Measurements from ENCODE around the gene OGA.

Gene OGA

GRCh38 chr10:101782811-101783735 lies 35.2 kb downstream of the OGA start, which contains the start of gene NPM3:
NPM3 (minus strand) TSS chr10:101783446; CDS start chr10:101783390, 56 bp downstream.
- Histone ChIP-seq H3K27me3 (ENCODE audit: control insufficient read depth, insufficient read depth, low read length) (peaks cover 9% of the 10 kb centered on the region), H3K9ac (ENCODE audit: low read length) (peak within 1 kb of the TSS; percentile 19), H3K4me3 (ENCODE audit: low read length) (peak within 1 kb of the TSS; percentile 75), H3K4me1 (ENCODE audit: control insufficient read depth, insufficient read depth, low read length) (peaks cover 9% of the 10 kb centered on the region), H3K27ac (ENCODE audit: low read depth, low read length) (peak within 1 kb of the TSS; percentile 4), H3K36me3 (ENCODE audit: control insufficient read depth, insufficient read depth, low read length) (peaks cover 11% of the 10 kb centered on the region)

- Histone ChIP-seq H3K4me3 (ENCODE audit: low read length) (peak overlapping the region; percentile 75), H3K27me3 (ENCODE audit: control insufficient read depth, insufficient read depth, low read length) (peaks cover 13% of the 10 kb centered on the region), H3K4me1 (ENCODE audit: control insufficient read depth, insufficient read depth, low read length) (peaks cover 9% of the 10 kb centered on the region), H3K27ac (ENCODE audit: low read depth, low read length) (no peak overlapping the region), H3K36me3 (ENCODE audit: control insufficient read depth, insufficient read depth, low read length) (peaks cover 8% of the 10 kb centered on the region), H3K9ac (ENCODE audit: low read length) (peak overlapping the region; percentile 19)
Measured at GRCh38 chr10:101781984-101782810, 36.0 kb downstream of the OGA start.

- H3K4me1 ChIP-seq (ENCODE audit: control insufficient read depth, insufficient read depth, low read length), result peaks cover 9% of the 10 kb centered on the region
- no peak overlapping the region for H3K27ac ChIP-seq (ENCODE audit: low read depth, low read length)
- peaks cover 5% of the 10 kb centered on the region for H3K36me3 ChIP-seq (ENCODE audit: control insufficient read depth, insufficient read depth, low read length)
- no peak overlapping the region for H3K9ac ChIP-seq (ENCODE audit: low read length)
- H3K4me3 ChIP-seq (ENCODE audit: low read length), result no peak overlapping the region
- peaks cover 18% of the 10 kb centered on the region for H3K27me3 ChIP-seq (ENCODE audit: control insufficient read depth, insufficient read depth, low read length)
Measured at GRCh38 chr10:101781655-101781983, 36.6 kb downstream of the OGA start.

- Histone ChIP-seq H3K4me3 (ENCODE audit: low read length) (no peak overlapping the region), H3K27me3 (ENCODE audit: control insufficient read depth, insufficient read depth, low read length) (peaks cover 18% of the 10 kb centered on the region), H3K9ac (ENCODE audit: low read length) (no peak overlapping the region), H3K4me1 (ENCODE audit: control insufficient read depth, insufficient read depth, low read length) (peaks cover 9% of the 10 kb centered on the region), H3K36me3 (ENCODE audit: control insufficient read depth, insufficient read depth, low read length) (peaks cover 4% of the 10 kb centered on the region), H3K27ac (ENCODE audit: low read depth, low read length) (no peak overlapping the region)
Measured at GRCh38 chr10:101780818-101781654, 37.2 kb downstream of the OGA start.

- Histone ChIP-seq H3K9ac (ENCODE audit: low read length) (no peak overlapping the region), H3K4me3 (ENCODE audit: low read length) (peak overlapping the region; percentile 68), H3K27ac (ENCODE audit: low read depth, low read length) (no peak overlapping the region), H3K36me3 (ENCODE audit: control insufficient read depth, insufficient read depth, low read length) (no peaks in the 10 kb centered on the region), H3K27me3 (ENCODE audit: control insufficient read depth, insufficient read depth, low read length) (peaks cover 21% of the 10 kb centered on the region), H3K4me1 (ENCODE audit: control insufficient read depth, insufficient read depth, low read length) (peaks cover 9% of the 10 kb centered on the region)
Measured at GRCh38 chr10:101780187-101780817, 37.9 kb downstream of the OGA start.

- peak overlapping the region; percentile 68 for H3K4me3 ChIP-seq (ENCODE audit: low read length)
- peaks cover 9% of the 10 kb centered on the region for H3K4me1 ChIP-seq (ENCODE audit: control insufficient read depth, insufficient read depth, low read length)
- H3K36me3 ChIP-seq (ENCODE audit: control insufficient read depth, insufficient read depth, low read length), result no peaks in the 10 kb centered on the region
- no peak overlapping the region for H3K27ac ChIP-seq (ENCODE audit: low read depth, low read length)
- no peak overlapping the region for H3K9ac ChIP-seq (ENCODE audit: low read length)
- peaks cover 28% of the 10 kb centered on the region for H3K27me3 ChIP-seq (ENCODE audit: control insufficient read depth, insufficient read depth, low read length)
Measured at GRCh38 chr10:101779544-101780186, 38.6 kb downstream of the OGA start.

GRCh38 chr10:101778781-101779543 lies 39.3 kb downstream of the OGA start:
- no peak overlapping the region for H3K27ac ChIP-seq (ENCODE audit: low read depth, low read length)
- peaks cover 9% of the 10 kb centered on the region for H3K4me1 ChIP-seq (ENCODE audit: control insufficient read depth, insufficient read depth, low read length)
- no peaks in the 10 kb centered on the region for H3K36me3 ChIP-seq (ENCODE audit: control insufficient read depth, insufficient read depth, low read length)
- H3K27me3 ChIP-seq (ENCODE audit: control insufficient read depth, insufficient read depth, low read length), result peaks cover 35% of the 10 kb centered on the region
- H3K9ac ChIP-seq (ENCODE audit: low read length), result no peak overlapping the region
- H3K4me3 ChIP-seq (ENCODE audit: low read length), result peak overlapping the region; percentile 68

GRCh38 chr10:101778151-101778780 lies 40.0 kb downstream of the OGA start:
- H3K4me3 ChIP-seq (ENCODE audit: low read length), result no peak overlapping the region
- H3K27me3 ChIP-seq (ENCODE audit: control insufficient read depth, insufficient read depth, low read length), result peaks cover 35% of the 10 kb centered on the region
- H3K4me1 ChIP-seq (ENCODE audit: control insufficient read depth, insufficient read depth, low read length), result peaks cover 6% of the 10 kb centered on the region
- no peaks in the 10 kb centered on the region for H3K36me3 ChIP-seq (ENCODE audit: control insufficient read depth, insufficient read depth, low read length)
- no peak overlapping the region for H3K27ac ChIP-seq (ENCODE audit: low read depth, low read length)
- H3K9ac ChIP-seq (ENCODE audit: low read length), result no peak overlapping the region

- no peak overlapping the region for H3K9ac ChIP-seq (ENCODE audit: low read length)
- H3K27ac ChIP-seq (ENCODE audit: low read depth, low read length), result no peak overlapping the region
- no peak overlapping the region for H3K4me3 ChIP-seq (ENCODE audit: low read length)
- H3K4me1 ChIP-seq (ENCODE audit: control insufficient read depth, insufficient read depth, low read length), result peaks cover 6% of the 10 kb centered on the region
- H3K27me3 ChIP-seq (ENCODE audit: control insufficient read depth, insufficient read depth, low read length), result peaks cover 41% of the 10 kb centered on the region
- no peaks in the 10 kb centered on the region for H3K36me3 ChIP-seq (ENCODE audit: control insufficient read depth, insufficient read depth, low read length)
Measured at GRCh38 chr10:101777619-101778145, 40.6 kb downstream of the OGA start.

GRCh38 chr10:101776161-101776817 lies 42.0 kb downstream of the OGA start:
- Histone ChIP-seq H3K27me3 (ENCODE audit: control insufficient read depth, insufficient read depth, low read length) (peaks cover 49% of the 10 kb centered on the region), H3K9ac (ENCODE audit: low read length) (no peak overlapping the region), H3K4me3 (ENCODE audit: low read length) (no peak overlapping the region), H3K36me3 (ENCODE audit: control insufficient read depth, insufficient read depth, low read length) (no peaks in the 10 kb centered on the region), H3K4me1 (ENCODE audit: control insufficient read depth, insufficient read depth, low read length) (peaks cover 3% of the 10 kb centered on the region), H3K27ac (ENCODE audit: low read depth, low read length) (no peak overlapping the region)

All from rectal smooth muscle tissue (tissue), 1 donor.